Stimulated activated CD4-positive, alpha-beta T cell treated with anti-CD3 and anti-CD28 coated beads, Interleukin-2, amount 100 ng/mL, for 24 hours (primary cell): ENCODE measurements around the gene UBE2U.

Source experiments
- DNase-seq, 2 donors: peaks; one replicate each; pipeline ENCODE4 v3.0.0-alpha.2; 2020

UBE2U gene

GRCh38 chr1:64203420-64203819 is at the start of gene UBE2U:
TSS of gene UBE2U (plus strand) at chr1:64203623. CDS start at chr1:64204051, 428 bp downstream.
- DNase-seq, result no peak

GRCh38 chr1:64155278-64155677 is 48.1 kb upstream of the UBE2U start:
- no peak for DNase-seq

GRCh38 chr1:64161357-64161941 is 42.0 kb upstream of the UBE2U start:
- no peak for DNase-seq

GRCh38 chr1:64162151-64162550 is 41.3 kb upstream of the UBE2U start:
- no peak for DNase-seq

- no peak for DNase-seq
Measured at GRCh38 chr1:64162804-64163203, 40.6 kb upstream of the UBE2U start.

GRCh38 chr1:64163431-64163830 is 40.0 kb upstream of the UBE2U start:
- DNase-seq, result no peak

- no peak for DNase-seq
Measured at GRCh38 chr1:64163970-64164369, 39.5 kb upstream of the UBE2U start.

- DNase-seq, result no peak
Measured at GRCh38 chr1:64166629-64167028, 36.8 kb upstream of the UBE2U start.

GRCh38 chr1:64167176-64167575 is 36.2 kb upstream of the UBE2U start:
- no peak for DNase-seq

GRCh38 chr1:64171246-64171645 is 32.2 kb upstream of the UBE2U start:
- no peak for DNase-seq

GRCh38 chr1:64171797-64172281 is 31.6 kb upstream of the UBE2U start:
- no peak for DNase-seq

GRCh38 chr1:64172458-64172983 is 30.9 kb upstream of the UBE2U start:
- DNase-seq, result no peak

- no peak for DNase-seq
Measured at GRCh38 chr1:64173336-64173940, 30.0 kb upstream of the UBE2U start.

GRCh38 chr1:64175639-64176038 is 27.8 kb upstream of the UBE2U start:
- no peak for DNase-seq

GRCh38 chr1:64176659-64177058 is 26.8 kb upstream of the UBE2U start:
- DNase-seq, result no peak

GRCh38 chr1:64179588-64179987 is 23.8 kb upstream of the UBE2U start:
- no peak for DNase-seq

- no peak for DNase-seq
Measured at GRCh38 chr1:64182207-64182606, 21.2 kb upstream of the UBE2U start.

- no peak for DNase-seq
Measured at GRCh38 chr1:64183395-64184002, 19.9 kb upstream of the UBE2U start.

- DNase-seq, result no peak
Measured at GRCh38 chr1:64184003-64184440, 19.4 kb upstream of the UBE2U start.

GRCh38 chr1:64186138-64186897 is 17.1 kb upstream of the UBE2U start:
- DNase-seq, result no peak

GRCh38 chr1:64186898-64187280 is 16.5 kb upstream of the UBE2U start:
- DNase-seq, result no peak

- DNase-seq, result no peak
Measured at GRCh38 chr1:64187646-64188045, 15.8 kb upstream of the UBE2U start.

- DNase-seq, result no peak
Measured at GRCh38 chr1:64192290-64192689, 11.1 kb upstream of the UBE2U start.
